Chondrocyte (in vitro differentiated cells): ENCODE data around the gene ZNF667. TPM values are rescaled to one million over a fixed set of nuclear protein-coding genes. Genes with fewer than 3 reads are reported as not detected.

Experiments
- DNase-seq: peaks from one replicate; pipeline ENCODE4 v3.0.0; 2021; ENCODE audit warnings: mixed read lengths, low spot score
- H3K27ac Mint-ChIP-seq: one replicate; pipeline ENCODE4 v1.8.0; 2021; ENCODE audit warnings: mild to moderate bottlenecking, moderate library complexity, mixed read lengths; ENCODE audit not compliant: unreplicated experiment
- H3K27me3 Mint-ChIP-seq: 2 replicates; pipeline ENCODE4 v1.8.0; 2021; ENCODE audit warnings: low read depth, mixed read lengths
- H3K36me3 Mint-ChIP-seq: 2 replicates; pipeline ENCODE4 v1.8.0; 2021; ENCODE audit warnings: low read depth, mixed read lengths
- H3K4me1 Mint-ChIP-seq: 2 replicates; pipeline ENCODE4 v1.8.0; 2021; ENCODE audit warnings: low read depth, mild to moderate bottlenecking, mixed read lengths
- H3K4me3 Mint-ChIP-seq: one replicate; pipeline ENCODE4 v1.8.0; 2021; ENCODE audit warnings: mild to moderate bottlenecking, moderate library complexity, mixed read lengths; ENCODE audit not compliant: unreplicated experiment
- H3K9me3 Mint-ChIP-seq: 2 replicates; pipeline ENCODE4 v1.8.0; 2021; ENCODE audit warnings: low read depth, mixed read lengths
- CTCF ChIP-seq: fragments of 200-600 bp; sonication (generic); IDR thresholded peaks from 2 replicates; pipeline ENCODE4 v1.5.0; 2021; ENCODE audit warnings: antibody characterized with exemption, mild to moderate bottlenecking, moderate library complexity
- long read RNA-seq: library from polyadenylated mRNA; stranded (forward); transcript quantifications from one replicate; pipeline ENCODE4 v2.0.0, GENCODE V29; 2021
- total RNA-seq: library from RNA; stranded (reverse); gene quantifications from 3 replicates; pipeline ENCODE4 v1.2.1, GENCODE V29; 2021

Gene ZNF667
- not detected in 3 replicates for total RNA-seq
- long read RNA-seq: 0 reads

- no peak for TF ChIP-seq CTCF
- Mint-ChIP-seq H3K4me3 (no peak within 1 kb of the TSS), H3K4me1 (no peaks in the 10 kb centered on the region), H3K27ac (peak within 1 kb of the TSS; percentile 35), H3K27me3 (no peaks in the 10 kb centered on the region), H3K9me3 (peaks cover 75% of the 10 kb centered on the region), H3K36me3 (peaks cover 10% of the 10 kb centered on the region)
- no peak for DNase-seq
Observed at GRCh38 chr19:56476651-56477428, at the start of gene ZNF667. ZNF667 (minus strand) TSS chr19:56477345; CDS start chr19:56462370, 14,975 bp downstream.

GRCh38 chr19:56525214-56525860 lies 48.2 kb upstream of the ZNF667 start:
- no peaks in the 10 kb centered on the region for H3K4me1 Mint-ChIP-seq
- H3K27ac Mint-ChIP-seq: no peak overlapping the region
- no peak for DNase-seq
- H3K36me3 Mint-ChIP-seq: peaks cover 12% of the 10 kb centered on the region
- TF ChIP-seq CTCF: no peak
- peaks cover 75% of the 10 kb centered on the region for H3K9me3 Mint-ChIP-seq
- no peaks in the 10 kb centered on the region for H3K27me3 Mint-ChIP-seq
- H3K4me3 Mint-ChIP-seq: no peak overlapping the region

DNA sequence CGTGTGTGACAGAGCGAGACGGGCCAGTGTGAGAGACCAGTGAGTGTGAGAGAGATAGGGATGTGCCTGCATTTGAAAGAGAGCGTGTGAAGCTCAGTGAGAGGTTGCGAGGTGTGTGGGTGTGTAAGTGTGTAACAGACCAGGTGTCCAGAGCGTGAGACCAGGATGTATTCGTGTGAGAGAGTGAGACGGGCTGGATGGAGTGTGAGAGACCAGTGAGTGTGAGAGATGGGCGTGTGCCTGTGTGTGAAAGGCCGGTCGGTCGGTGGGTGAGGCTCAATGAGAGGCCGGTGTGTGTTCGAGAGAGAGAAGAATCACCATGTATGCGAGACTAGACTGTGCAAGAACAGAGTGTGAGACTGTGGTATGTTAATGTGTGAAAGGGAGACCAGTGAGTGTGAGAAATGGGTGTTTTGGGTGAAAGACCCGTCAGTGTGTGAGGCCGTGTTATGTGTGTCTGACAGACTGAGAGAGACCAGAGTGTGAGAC lies 31.2 kb upstream of the ZNF667 start:
- no peak for TF ChIP-seq CTCF
- Mint-ChIP-seq H3K9me3 (peaks cover 33% of the 10 kb centered on the region), H3K27ac (no peak overlapping the region), H3K4me3 (no peak overlapping the region), H3K36me3 (peaks cover 2% of the 10 kb centered on the region), H3K4me1 (no peaks in the 10 kb centered on the region), H3K27me3 (no peaks in the 10 kb centered on the region)
- DNase-seq: no peak

DNA sequence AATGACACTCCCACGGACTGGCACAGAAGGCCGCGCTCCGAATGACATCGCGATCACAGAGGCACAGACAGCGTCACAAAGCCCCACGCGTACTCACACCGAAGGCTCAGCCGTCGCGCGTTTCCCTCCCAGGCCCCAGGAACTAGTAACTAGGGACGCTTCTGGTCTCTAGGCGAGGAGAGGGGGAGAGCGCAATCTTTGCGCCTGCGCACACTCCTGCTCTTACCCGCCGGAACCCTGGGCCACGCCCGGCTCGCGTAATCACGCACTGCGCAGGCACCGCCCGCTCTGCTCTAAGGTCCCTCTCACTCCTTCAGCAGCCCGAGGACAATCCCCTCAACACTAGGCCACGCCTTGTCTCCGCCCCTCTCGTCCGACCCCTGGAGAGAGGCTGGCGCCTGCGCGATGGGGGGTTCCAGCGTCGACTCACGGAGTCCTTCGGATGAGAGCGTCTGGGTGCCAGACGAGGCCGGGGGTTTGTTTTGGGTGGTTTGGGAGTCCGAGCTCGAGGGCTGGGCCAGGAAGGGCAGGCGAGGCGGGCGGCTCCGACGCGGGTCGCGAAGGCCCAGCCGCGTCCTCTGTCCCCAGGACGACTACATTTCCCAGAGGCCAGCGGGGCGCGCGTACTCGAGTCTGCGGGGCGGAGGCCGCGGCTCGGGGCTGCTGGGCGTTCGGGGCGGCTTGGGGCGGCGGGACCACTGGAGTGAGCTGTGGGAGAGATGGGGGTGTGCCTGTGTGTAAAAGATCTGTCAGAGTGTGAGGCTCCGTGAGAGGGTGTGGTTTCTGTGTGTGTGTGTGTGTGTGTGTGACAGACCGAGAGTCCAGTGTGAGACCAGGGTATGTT lies 30.5 kb upstream of the ZNF667 start, which contains the start of gene ZNF471:
ZNF471 (plus strand) TSS at position 410 of the 844 bp plus-strand sequence. CDS start 3,717 bp downstream, outside the sequence.
- TF ChIP-seq CTCF: no peak
- DNase-seq: no peak
- H3K9me3 Mint-ChIP-seq: peaks cover 32% of the 10 kb centered on the region

GRCh38 chr19:56504581-56504980 lies 27.4 kb upstream of the ZNF667 start:
- H3K36me3 Mint-ChIP-seq: peaks cover 4% of the 10 kb centered on the region
- no peak for DNase-seq
- no peak overlapping the region for H3K4me3 Mint-ChIP-seq
- no peaks in the 10 kb centered on the region for H3K4me1 Mint-ChIP-seq
- TF ChIP-seq CTCF: no peak
- no peaks in the 10 kb centered on the region for H3K27me3 Mint-ChIP-seq
- H3K27ac Mint-ChIP-seq: no peak overlapping the region
- H3K9me3 Mint-ChIP-seq: peaks cover 57% of the 10 kb centered on the region

More for the DNA sequence above, 30.5 kb upstream of the ZNF667 start, which contains the start of gene ZNF471:
- H3K4me1 Mint-ChIP-seq: no peaks in the 10 kb centered on the region
- no peak within 1 kb of the TSS for H3K27ac Mint-ChIP-seq
- H3K4me3 Mint-ChIP-seq: no peak within 1 kb of the TSS
- H3K36me3 Mint-ChIP-seq: peaks cover 4% of the 10 kb centered on the region
- H3K27me3 Mint-ChIP-seq: no peaks in the 10 kb centered on the region
